Skin of body (tissue), 2 donors: ENCODE data around the gene ERLIN1. TPM values are rescaled to one million over a fixed set of nuclear protein-coding genes. Genes with fewer than 3 reads are reported as not detected.

Experiments used
- DNase-seq: peaks from one replicate; lab custom pipeline; 2025; lab: John Stamatoyannopoulos, UW
- total RNA-seq: library from RNA; depleted of rRNA; stranded (reverse); fragments of >200 nt; gene quantifications from one replicate; pipeline ENCODE4 v1.2.3, GENCODE V29; 2014

Gene ERLIN1
- total RNA-seq, 1 donor from 2014 or later, result 33.8 TPM

- no peak for DNase-seq
Measured at GRCh38 chr10:100173035-100173434, 12.8 kb downstream of the ERLIN1 start.

GRCh38 chr10:100172349-100172748, 13.5 kb downstream of the ERLIN1 start:
- no peak for DNase-seq

DNA sequence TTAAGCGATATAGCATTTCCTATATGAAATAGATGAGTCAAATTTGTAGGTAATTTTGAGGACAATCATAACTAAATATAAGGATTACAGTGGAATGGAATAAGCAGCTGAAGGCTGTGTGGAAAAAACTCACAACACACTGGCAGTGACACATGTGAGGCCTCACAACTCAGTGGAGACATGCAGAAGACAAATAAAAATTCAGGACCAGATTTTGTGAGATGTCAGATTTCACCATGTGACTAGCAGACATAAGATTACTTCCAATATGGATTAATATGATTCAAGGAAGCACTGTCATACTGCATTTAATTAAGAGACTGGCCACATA, 17.6 kb downstream of the ERLIN1 start:
- DNase-seq, result no peak

GRCh38 chr10:100167553-100168312, 18.1 kb downstream of the ERLIN1 start:
- DNase-seq, result no peak

DNA sequence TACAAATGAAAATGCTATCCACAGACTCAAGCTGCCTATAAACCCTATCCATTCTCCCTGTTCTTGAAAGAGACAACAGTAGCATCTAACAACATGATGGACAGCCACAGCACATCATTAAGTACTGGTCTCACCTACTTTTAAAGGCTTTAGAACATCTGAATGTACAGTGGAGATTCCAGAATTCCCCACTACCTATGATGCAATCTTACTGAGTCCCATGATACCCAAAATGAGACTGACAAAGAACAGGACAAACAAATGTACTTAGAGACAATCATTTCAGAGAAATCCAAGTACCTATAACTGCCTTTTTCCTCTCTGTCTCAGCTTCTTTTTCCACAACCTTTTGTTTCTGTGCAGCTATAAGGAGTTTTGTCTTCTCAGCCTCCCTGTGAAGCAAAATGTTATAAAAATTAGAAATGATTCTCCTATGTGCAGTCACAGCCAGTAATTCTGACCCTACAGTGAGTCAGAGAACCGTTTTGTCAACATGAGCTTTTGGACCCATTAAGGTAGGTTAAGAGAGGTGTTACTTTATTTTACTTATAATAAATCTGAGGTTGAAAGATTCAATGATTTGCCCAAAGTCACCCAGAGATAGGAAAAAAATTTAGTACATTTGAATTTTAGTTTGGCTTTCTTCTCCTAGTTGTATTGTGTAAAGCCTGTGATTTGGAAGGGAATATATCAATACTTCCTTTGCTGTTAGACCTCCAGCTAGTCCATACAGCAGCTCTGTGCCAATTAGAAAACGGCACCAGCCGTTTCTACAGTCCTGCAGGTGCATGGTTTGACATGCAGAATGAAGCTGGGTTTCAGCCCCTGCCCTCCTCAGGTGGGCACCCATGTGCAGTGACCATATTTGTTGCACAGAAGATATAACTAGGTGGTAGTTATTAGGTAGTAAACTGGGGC, 21.9 kb downstream of the ERLIN1 start:
- no peak for DNase-seq

GRCh38 chr10:100162696-100163095, 23.1 kb downstream of the ERLIN1 start:
- DNase-seq, result no peak

DNA sequence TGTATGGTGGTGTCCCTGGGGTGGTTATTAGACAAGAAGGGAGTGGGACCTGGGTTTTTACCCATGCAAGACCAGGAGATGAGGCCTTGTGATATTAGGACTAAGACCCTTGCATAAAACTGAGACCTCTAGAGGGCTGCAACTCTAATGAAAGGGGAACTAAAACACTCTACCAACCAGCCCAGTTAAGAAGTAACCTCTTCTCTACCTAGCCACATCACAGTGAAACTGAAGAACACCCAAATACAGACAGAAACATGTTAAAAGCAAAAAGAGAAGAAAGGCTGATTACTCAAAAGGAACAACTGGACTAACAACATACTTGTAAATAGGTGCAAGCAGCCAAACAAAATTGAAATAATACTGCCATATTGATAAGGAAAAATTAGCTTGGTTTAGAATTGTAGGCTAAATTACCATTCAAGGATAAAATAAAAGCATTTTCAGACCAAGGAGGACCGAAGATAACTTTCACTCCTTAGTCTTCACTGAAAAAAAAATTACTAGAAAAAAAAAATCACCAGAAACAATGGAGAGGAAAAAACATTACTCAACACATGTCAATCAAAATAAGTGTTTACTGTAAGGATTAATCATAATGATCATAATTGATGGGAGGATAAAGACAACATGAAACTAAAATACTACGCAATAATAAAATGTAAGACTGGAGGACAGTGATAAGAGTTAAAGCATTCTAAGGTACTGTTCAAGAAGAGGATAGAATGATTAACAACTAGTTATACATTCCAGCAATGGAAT, 27.6 kb downstream of the ERLIN1 start:
- DNase-seq, result no peak

DNA sequence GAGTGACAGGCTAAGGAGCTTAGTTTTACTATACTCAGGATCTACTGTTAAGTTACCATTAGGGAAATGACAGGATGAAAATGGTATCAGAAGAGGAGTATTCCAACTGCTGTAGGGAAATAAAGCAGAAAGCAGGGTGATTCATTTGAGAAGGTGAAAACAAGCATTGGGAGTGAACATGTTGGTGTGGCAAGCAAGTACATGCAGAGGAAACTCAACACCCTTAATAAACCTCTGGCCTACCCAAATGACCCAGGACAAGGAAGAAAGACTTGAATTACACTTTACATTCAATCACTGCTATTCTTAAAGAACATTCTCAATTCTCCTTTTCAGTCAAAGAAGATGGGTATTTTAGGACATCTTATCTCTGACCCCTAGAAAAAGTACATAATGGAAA, 28.7 kb downstream of the ERLIN1 start:
- no peak for DNase-seq

GRCh38 chr10:100155936-100156335, 29.9 kb downstream of the ERLIN1 start:
- DNase-seq, result no peak

- DNase-seq, result no peak
Measured at GRCh38 chr10:100154666-100155065, 31.2 kb downstream of the ERLIN1 start.

DNA sequence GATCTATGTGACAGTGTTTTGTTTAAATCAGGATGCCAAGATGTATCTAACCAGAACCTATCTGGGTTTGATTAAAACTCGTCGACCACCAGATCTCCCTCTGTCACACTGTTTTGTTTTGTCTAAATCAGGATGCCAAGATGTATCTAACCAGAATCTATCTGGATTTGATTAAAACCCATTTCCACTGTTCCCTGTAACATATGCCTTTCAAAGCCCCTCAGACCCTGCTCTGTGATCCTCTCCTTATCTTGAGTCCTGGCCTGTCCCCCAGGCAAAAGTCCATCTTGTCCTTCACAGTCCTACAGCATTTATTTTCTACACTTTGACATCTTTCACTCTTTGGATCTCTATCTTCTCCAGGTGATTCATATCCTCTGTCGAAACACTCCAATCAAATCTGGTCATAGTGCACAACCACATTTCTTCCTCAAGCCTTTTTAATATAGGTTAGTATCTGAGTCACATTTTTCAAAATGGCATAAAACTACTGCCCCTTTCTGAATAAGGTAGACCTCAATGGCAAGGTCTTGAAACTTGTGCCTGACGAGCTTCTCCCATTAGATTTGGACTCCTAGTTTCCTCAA, 32.5 kb downstream of the ERLIN1 start:
- DNase-seq, result no peak

GRCh38 chr10:100151723-100152300, 34.0 kb downstream of the ERLIN1 start:
- no peak for DNase-seq

- no peak for DNase-seq
Measured at GRCh38 chr10:100148353-100149211, 37.2 kb downstream of the ERLIN1 start.

DNA sequence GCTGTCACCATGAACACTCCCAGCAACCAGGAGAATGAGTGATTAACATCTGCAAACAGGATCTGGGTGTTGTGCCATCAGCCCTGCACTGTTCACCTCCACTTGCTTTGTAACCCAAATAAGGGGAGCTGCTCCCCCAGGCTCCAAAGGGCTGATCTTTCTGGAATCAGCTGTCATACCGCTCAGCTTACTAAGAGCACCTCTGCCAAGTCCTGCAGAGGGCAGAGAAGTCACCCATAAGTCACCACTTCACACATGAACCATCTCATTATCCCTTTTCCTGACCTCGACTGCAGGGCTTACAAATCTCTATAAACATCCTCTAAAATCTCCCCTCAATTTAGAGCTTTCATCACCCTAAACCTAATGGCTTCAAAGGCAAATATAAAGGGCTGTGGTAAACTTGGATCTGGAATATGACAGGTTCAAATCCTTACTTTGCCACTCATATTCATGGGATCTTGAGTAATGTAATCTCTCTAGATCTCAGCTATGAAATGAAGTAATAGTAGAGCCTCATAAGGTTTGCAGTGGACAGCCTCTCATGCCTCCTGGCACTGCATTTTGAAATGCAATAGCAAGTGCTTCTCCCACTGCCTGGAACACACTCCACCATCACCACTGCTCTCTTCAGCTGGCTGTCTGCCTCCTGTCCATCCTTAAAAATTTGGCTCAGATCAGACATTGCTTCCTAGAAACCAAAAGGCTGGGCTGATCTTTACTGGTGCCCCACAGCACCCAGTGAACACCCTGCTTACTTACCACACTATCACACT, 38.8 kb downstream of the ERLIN1 start:
- no peak for DNase-seq

DNA sequence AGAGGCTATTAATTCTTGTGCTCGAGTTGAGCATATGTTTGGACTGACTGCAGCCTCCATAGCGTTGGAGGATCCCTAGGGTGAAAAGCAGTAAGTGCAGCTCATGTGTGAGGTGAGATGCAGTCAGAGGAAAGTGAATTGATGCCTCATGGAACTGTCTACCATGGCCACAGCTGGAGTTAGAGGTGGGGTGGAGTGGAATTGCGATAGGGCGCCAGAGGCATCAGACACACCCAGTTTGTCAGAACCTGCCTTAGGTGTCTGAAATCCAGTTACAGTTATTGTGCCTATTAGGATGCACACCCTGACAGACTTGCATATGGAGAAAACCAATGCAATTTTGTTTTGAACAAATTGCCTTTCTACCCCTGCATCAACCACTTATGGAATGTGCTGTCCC, 39.4 kb downstream of the ERLIN1 start:
- DNase-seq, result no peak

GRCh38 chr10:100143756-100144155, 42.1 kb downstream of the ERLIN1 start:
- DNase-seq, result no peak

GRCh38 chr10:100141446-100142087, 44.3 kb downstream of the ERLIN1 start:
- DNase-seq, result no peak

DNA sequence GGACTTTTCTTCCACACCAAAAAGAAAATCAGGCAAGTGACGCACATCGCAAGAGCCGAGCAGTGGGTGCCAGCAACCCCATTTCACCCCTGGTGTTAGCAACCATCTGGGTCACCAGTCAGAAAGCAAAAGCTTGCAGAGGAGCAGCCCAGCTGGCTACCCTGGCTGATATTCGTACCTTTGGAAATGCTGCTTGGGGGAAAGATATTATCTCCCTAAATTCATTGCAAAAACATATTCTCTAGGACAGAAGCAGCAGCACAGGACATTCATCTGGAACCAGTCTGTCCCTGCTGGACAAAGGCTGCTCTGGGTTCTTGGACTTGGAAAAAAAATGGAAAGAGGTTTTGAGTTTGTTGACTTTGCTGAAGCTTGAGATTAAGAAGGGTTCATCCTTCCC, 45.8 kb downstream of the ERLIN1 start:
- DNase-seq, result no peak

GRCh38 chr10:100138921-100139496, 46.8 kb downstream of the ERLIN1 start:
- DNase-seq, result no peak
